ENCODE measurements around the gene SLC17A8.

Gene SLC17A8

DNA sequence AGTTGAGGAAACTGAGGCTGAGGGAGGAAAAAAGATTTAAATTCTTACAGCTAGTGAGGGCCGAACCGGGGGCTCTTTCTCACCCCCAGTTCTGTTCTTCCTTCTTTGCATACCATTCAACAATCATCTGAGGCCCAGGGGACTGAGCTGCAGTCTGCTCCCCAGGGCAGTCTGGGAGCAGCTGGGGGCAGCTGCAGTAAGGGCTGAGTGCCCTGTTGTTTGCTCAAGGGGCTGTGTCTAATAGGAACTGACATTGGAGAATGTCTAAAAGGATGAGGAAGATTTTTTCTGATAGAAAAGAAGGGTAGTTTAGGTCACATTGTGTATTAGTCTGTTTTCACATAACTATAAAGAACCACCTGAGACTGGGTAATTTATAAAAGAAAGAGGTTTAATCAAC lies 42.2 kb downstream of the SLC17A8 start:
- H3K4me1 ChIP-seq (ENCODE audit: control insufficient read depth, insufficient read depth, low read length) = no peaks in the 10 kb centered on the region
- POLR2A ChIA-PET = no interaction called here
- H3K36me3 ChIP-seq (ENCODE audit: control insufficient read depth in 2 of 2, insufficient read depth in 1 of 2, low read length in 2 of 2) = no peaks in the 10 kb centered on the region
- CTCF ChIA-PET = interaction anchor here (0.5 kb wide), 1 partner anchor 10 kb away, joined by 3 read pairs; no protein-coding TSS in a partner anchor
- H3K27ac ChIP-seq (ENCODE audit: extremely low read depth, low read depth, low read length) = no peak overlapping the region
- no peaks in the 10 kb centered on the region for H3K9me3 ChIP-seq (ENCODE audit: control insufficient read depth, insufficient read depth, low read depth, low read length)
- TF ChIP-seq REST (tag by site-specific recombination; IDR thresholded peaks at IDR 0.05) (no peak), GLIS1 (tag by site-specific recombination; IDR thresholded peaks at IDR 0.05) (peak; percentile 40; the same call in 1 of the 2 replicates)
- H3K4me3 ChIP-seq (ENCODE audit: low read depth, low read length) = no peak overlapping the region

GRCh38 chr12:100401660-100402059 lies 44.8 kb downstream of the SLC17A8 start:
- Histone ChIP-seq H3K27ac (ENCODE audit: extremely low read depth, low read depth, low read length) (no peak overlapping the region), H3K4me3 (ENCODE audit: low read depth, low read length) (no peak overlapping the region), H3K4me1 (ENCODE audit: control insufficient read depth, insufficient read depth, low read length) (no peaks in the 10 kb centered on the region), H3K9me3 (ENCODE audit: control insufficient read depth, insufficient read depth, low read depth, low read length) (no peaks in the 10 kb centered on the region), H3K36me3 (ENCODE audit: control insufficient read depth in 2 of 2, insufficient read depth in 1 of 2, low read length in 2 of 2) (no peaks in the 10 kb centered on the region)
- CTCF ChIA-PET = interaction anchor here (0.6 to 0.8 kb wide), 3 partner anchors 13 to 83 kb away, joined by 3 read pairs; no protein-coding TSS in a partner anchor
- POLR2A ChIA-PET = no interaction called here
- TF ChIP-seq ZNF768 (tag by site-specific recombination; IDR thresholded peaks at IDR 0.05) (no peak), ZNF561 (tag by site-specific recombination; IDR thresholded peaks at IDR 0.05; ENCODE audit: borderline replicate concordance) (no peak), ZFP41 (tag by site-specific recombination; IDR thresholded peaks at IDR 0.05; ENCODE audit: borderline replicate concordance) (no peak), ZNF654 (tag by site-specific recombination; IDR thresholded peaks at IDR 0.05; ENCODE audit: low read depth) (no peak), GLI2 (tag by site-specific recombination; IDR thresholded peaks at IDR 0.05; ENCODE audit: borderline replicate concordance, low read depth) (no peak), AEBP2 (tag by site-specific recombination; IDR thresholded peaks at IDR 0.05; ENCODE audit: borderline replicate concordance) (no peak), ZBTB1 (tag by site-specific recombination; IDR thresholded peaks at IDR 0.05) (no peak), HOXC10 (CRISPR knock-in tag; IDR thresholded peaks at IDR 0.05) (no peak)

- H3K27ac ChIP-seq (ENCODE audit: extremely low read depth, low read depth, low read length) = no peak overlapping the region
- no peak overlapping the region for H3K4me3 ChIP-seq (ENCODE audit: low read depth, low read length)
- TF ChIP-seq GFI1B (tag by site-specific recombination; IDR thresholded peaks at IDR 0.05) (no peak), ZNF664 (tag by site-specific recombination; IDR thresholded peaks at IDR 0.05) (no peak), YY2 (tag by site-specific recombination; IDR thresholded peaks at IDR 0.05) (no peak), ZNF221 (tag by site-specific recombination; IDR thresholded peaks at IDR 0.05; ENCODE audit: borderline replicate concordance) (no peak), ZNF76 (tag by site-specific recombination; IDR thresholded peaks at IDR 0.05; ENCODE audit: borderline replicate concordance, low read depth) (no peak), ZNF785 (tag by site-specific recombination; IDR thresholded peaks at IDR 0.05) (no peak), PRDM4 (tag by site-specific recombination; IDR thresholded peaks at IDR 0.05) (no peak), ZNF366 (tag by site-specific recombination; conservative IDR thresholded peaks at IDR 0.05) (no peak), ZNF350 (tag by site-specific recombination; IDR thresholded peaks at IDR 0.05) (no peak), ZNF555 (tag by site-specific recombination; conservative IDR thresholded peaks at IDR 0.05) (no peak), ZNF112 (tag by site-specific recombination; IDR thresholded peaks at IDR 0.05) (no peak), GLI2 (tag by site-specific recombination; IDR thresholded peaks at IDR 0.05; ENCODE audit: borderline replicate concordance, low read depth) (no peak), PATZ1 (tag by site-specific recombination; IDR thresholded peaks at IDR 0.05) (no peak), ZBTB17 (tag by site-specific recombination; IDR thresholded peaks at IDR 0.05) (no peak)
Observed at GRCh38 chr12:100402763-100403162, 45.9 kb downstream of the SLC17A8 start.

More at GRCh38 chr12:100402763-100403162, 45.9 kb downstream of the SLC17A8 start:
- H3K9me3 ChIP-seq (ENCODE audit: control insufficient read depth, insufficient read depth, low read depth, low read length) = no peaks in the 10 kb centered on the region
- H3K4me1 ChIP-seq (ENCODE audit: control insufficient read depth, insufficient read depth, low read length) = no peaks in the 10 kb centered on the region
- ChIA-PET CTCF (interaction anchor here (0.6 to 0.8 kb wide), 2 partner anchors 39 to 143 kb away, joined by 3 read pairs; no protein-coding TSS in a partner anchor), POLR2A (no interaction called here)
- H3K36me3 ChIP-seq (ENCODE audit: control insufficient read depth in 2 of 2, insufficient read depth in 1 of 2, low read length in 2 of 2) = no peaks in the 10 kb centered on the region
